Measurements from ENCODE around the gene UNC13C.

UNC13C gene

GRCh38 chr15:54577476-54578250 lies 599.4 kb downstream of the UNC13C start:
- DNase-seq = no peak

DNA sequence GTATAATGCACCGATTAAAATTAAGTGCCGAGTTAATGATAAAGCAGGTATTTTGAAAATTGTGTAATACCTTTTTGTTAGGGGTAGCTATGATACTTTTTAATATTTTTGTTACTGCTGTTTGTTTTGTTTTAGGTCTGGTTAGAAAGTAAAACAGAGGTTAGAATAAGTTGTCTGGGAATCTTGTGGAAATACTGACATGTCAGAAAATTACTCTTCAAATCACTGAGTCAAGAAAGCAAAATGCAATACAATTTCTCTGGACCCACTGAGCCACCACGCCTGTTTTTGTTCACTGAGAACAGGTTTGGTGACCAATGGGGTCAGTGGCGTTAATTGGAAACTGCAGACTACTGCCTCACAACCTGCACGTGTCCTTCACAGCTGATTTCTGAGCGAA lies 601.6 kb downstream of the UNC13C start:
- DNase-seq = no peak

- no peak for DNase-seq
Measured at GRCh38 chr15:54580643-54581042, 602.4 kb downstream of the UNC13C start.

GRCh38 chr15:54582863-54583643 lies 604.8 kb downstream of the UNC13C start:
- DNase-seq = no peak

GRCh38 chr15:54585063-54585462 lies 606.8 kb downstream of the UNC13C start:
- DNase-seq = no peak

- no peak for DNase-seq
Measured at GRCh38 chr15:54594115-54594514, 615.9 kb downstream of the UNC13C start.

DNA sequence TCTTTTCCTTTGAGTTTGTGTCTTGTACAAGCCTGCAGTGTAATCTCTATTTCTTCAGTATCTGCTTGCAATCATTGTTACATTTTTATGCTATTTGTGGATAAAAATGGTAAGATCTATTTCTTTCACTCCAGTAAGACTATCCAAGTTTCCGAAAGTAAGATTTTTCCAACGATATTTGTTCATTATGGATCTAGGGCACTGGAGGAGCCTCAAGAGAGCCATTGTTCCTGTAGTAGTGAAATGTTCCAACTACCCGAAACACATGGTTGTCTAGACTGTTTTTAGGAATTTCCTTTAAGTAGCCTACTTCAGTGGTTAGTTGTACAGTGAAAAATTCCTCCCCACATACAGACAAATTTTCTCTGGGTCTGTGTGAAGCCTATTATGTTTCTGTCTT lies 621.1 kb downstream of the UNC13C start:
- DNase-seq = no peak

DNA sequence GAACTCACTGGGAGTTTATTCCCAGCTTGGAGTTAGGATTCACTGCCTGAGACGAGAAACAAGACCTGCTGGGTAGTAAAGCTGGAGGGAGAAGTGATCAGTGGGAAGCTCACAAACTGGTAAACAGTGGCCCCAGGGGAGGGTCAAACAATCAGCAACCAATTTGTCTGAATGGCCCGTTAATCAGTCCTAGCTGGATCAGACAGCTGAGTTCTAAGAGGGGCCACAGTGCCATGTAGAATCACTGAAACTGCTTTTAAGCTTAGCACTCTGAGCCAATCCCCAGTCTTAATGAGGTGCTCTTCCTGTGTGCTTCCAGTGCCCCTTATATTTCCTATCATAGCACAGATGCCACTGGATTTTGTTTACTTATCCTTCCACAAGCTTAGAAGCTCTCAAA lies 626.8 kb downstream of the UNC13C start:
- DNase-seq = no peak

- DNase-seq = no peak
Measured at GRCh38 chr15:54605556-54605955, 627.3 kb downstream of the UNC13C start.

DNA sequence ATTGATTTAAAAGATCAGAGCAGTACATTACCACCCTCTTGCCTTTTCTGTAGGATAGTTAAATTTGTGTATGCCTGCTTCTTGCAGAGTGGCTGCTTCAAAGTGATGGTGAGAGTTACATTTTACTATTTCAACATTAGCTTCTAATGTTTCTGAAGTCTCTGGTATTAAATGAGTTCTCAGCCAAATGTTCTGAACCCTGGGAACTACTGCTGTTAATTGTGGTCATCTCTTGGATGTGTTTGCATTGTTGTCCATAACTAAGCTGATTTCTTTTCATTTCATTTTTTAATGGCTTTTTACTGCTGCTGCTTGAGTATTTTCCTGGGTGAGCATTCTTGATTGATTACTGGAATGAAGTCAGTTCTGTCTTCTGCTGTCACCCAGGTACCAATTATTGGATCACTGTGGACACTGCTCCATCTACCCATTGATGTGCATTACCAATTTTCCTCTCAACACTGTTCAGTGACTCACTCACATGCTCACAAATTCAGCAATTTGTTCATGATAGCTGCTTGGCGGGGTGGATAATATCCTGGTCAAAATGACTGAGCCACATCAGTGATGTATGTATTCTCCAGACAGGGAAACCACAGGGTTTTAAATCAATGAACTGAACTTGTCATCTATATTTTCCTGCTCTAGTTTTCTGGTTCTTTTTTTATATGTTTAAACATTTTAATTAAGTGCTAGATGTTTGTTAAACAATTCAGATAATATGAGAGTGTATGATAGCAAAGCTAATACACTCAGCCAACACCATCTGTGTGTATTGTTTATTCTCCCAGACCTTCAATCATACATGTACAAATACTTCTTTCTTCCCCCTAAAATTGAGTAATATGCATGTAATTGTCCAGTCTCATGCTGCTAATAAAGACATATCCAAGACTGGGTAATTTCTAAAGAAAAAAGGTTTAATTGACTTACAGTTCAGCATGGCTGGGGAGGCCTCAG lies 630.9 kb downstream of the UNC13C start:
- no peak for DNase-seq

GRCh38 chr15:54618120-54618519 lies 639.9 kb downstream of the UNC13C start:
- no peak for DNase-seq

GRCh38 chr15:54619180-54619579 lies 640.9 kb downstream of the UNC13C start:
- no peak for DNase-seq

DNA sequence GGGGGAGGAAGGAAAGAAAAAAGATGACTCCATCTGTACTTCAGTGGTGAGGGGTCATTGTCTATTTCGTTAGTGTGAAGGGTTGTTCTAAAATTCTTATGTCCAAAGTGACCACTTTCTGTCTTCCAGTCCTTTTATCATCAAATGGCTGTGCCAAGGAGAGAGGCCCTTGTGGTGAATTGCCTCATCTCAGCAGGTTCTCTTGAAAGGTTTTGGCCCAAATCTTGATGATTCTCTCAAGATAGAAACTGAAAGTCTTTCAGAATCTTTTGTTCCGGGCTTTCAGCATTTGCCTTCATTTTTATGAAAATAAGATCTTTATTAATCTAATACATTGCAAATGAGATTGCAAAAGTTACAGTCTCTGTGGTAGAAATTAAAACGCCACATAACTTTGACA lies 642.7 kb downstream of the UNC13C start:
- no peak for DNase-seq

GRCh38 chr15:54636147-54636546 lies 657.9 kb downstream of the UNC13C start:
- DNase-seq = no peak

- DNase-seq = no peak
Measured at GRCh38 chr15:54638666-54639065, 660.4 kb downstream of the UNC13C start.

DNA sequence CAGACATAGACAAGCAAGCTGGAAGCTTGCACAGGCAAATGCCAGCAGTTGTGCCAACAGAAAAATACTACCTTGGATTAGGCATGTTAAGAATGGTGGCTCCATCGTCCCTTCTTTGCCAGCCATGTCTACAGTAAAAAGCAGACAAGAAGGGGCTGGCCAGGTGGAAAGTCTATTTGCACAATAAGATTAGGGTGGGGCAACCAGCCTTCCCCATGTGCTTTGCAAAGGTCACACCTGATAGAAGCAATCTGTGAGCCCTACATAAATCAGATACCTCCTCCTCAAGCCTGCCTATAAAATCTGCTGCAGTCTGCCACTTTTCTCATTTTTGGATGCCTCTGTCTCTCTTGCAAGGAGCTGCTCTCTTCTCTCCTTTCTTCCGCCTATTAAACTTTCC lies 662.6 kb downstream of the UNC13C start:
- DNase-seq = no peak

DNA sequence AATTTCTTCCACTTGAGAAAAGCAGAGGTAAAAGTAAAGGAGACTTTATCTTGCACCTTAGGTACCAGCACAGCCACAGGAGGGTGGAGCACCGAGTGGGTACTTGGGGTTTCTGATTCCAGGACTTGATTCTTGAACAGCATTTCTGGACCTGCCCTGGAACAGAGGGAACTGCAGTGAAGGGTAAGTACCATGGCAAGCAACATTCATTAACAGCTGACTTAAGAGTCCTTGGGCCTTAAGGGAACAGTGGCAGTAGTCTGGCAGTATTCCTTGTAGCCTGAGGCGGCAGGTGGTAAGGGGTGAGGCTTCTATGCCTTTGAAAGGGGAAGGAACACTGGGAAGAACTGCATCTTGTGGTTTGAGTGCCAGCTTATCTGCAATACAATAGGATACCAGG lies 666.6 kb downstream of the UNC13C start:
- DNase-seq = no peak

- no peak for DNase-seq
Measured at GRCh38 chr15:54659646-54660045, 681.4 kb downstream of the UNC13C start.

- DNase-seq = no peak
Measured at GRCh38 chr15:54660356-54660755, 682.1 kb downstream of the UNC13C start.

DNA sequence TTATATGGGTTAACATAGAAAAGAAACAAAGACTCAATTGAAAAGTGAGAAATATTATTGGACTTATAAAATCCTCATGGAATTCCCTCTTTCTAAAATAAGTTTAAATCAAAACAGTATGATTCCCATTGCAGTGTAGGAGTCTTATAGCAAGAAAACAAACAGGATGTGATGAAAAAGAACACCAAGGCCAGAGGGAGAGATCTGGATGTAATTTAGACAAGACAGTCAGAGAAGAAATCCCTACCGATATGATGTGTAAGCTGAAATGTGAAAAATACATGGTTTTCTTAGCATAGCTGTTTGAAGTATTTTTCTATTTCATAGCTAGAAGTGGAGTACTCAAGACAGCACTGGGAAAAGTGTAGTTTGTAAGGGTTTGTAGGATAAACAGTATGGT lies 697.0 kb downstream of the UNC13C start:
- no peak for DNase-seq

DNA sequence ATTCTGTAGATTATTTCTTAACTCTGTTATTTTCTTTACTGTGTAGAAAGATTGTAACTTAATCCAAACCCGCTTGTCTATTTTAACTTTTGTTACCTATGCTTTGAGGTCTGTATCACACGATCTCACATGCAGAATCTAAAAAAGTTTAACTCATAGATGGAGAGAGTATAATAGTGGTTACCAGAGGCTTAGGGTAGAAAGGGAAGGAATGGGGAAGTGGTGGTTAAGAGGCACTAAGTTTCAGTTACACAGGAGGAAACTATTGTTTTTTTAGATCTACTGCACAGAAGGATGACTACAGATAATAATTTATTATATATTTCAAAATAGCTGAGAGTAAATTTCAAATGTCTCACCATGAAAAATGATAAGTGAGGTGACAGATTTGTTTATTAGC lies 703.3 kb downstream of the UNC13C start:
- DNase-seq = no peak
